Hypothalamus (tissue), 51 donors: ENCODE measurements around the gene IL13.

Experiments
- DNase-seq, 51 donors: peaks; one replicate each; lab custom pipeline; 2025; lab: John Stamatoyannopoulos, UW

The IL13 gene

GRCh38 chr5:132655821-132656773, 1.9 kb upstream of the IL13 start:
- DNase-seq: peak in 12 of 51 donors; percentile 7 to 45 (median 16)

- DNase-seq: no peak
Observed at GRCh38 chr5:132656774-132657355, 1.1 kb upstream of the IL13 start.

- peak in 2 of 51 donors; percentile 7 to 22 for DNase-seq
Observed at GRCh38 chr5:132658381-132659302, 669 bp downstream of the IL13 start.

GRCh38 chr5:132659598-132660493, 1.9 kb downstream of the IL13 start:
- DNase-seq: no peak

GRCh38 chr5:132661231-132662003, 3.4 kb downstream of the IL13 start:
- DNase-seq: no peak

- DNase-seq: no peak
Observed at GRCh38 chr5:132662004-132662401, 4.0 kb downstream of the IL13 start.

- no peak for DNase-seq
Observed at GRCh38 chr5:132662925-132663770, 5.2 kb downstream of the IL13 start.

GRCh38 chr5:132663771-132664695, 6.1 kb downstream of the IL13 start:
- DNase-seq: no peak

GRCh38 chr5:132664696-132665209, 6.8 kb downstream of the IL13 start:
- no peak for DNase-seq

GRCh38 chr5:132665574-132666080, 7.7 kb downstream of the IL13 start:
- DNase-seq: no peak

GRCh38 chr5:132666310-132667123, 8.5 kb downstream of the IL13 start:
- DNase-seq: no peak

GRCh38 chr5:132667309-132667708, 9.3 kb downstream of the IL13 start:
- DNase-seq: no peak

GRCh38 chr5:132667761-132668705, 10.1 kb downstream of the IL13 start:
- DNase-seq: no peak

- no peak for DNase-seq
Observed at GRCh38 chr5:132668706-132669454, 10.9 kb downstream of the IL13 start.
